PC-3 (cell line): ENCODE data around the gene IP6K3. TPM values are rescaled to one million over a fixed set of nuclear protein-coding genes. Genes with fewer than 3 reads are reported as not detected.

Source experiments
- ATAC-seq: fragments of 200-7000 bp; cut with Tn5 transposase; 2 replicates; pipeline ENCODE4 v1.9.1; 2020; ENCODE audit warnings: mild to moderate bottlenecking, moderate library complexity
- BruUV-seq: library from RNA; stranded (reverse); fragments of 400-500 nt; replicated peaks from 2 replicates; lab custom pipeline; 2021; lab: Mats Ljungman, UMichigan
- CTCF ChIA-PET: fragments of 300-600 bp; sonication (Branson Sonifier 250); formaldehyde crosslinking; loops from one replicate; lab custom pipeline; 2022; ENCODE audit warnings: antibody characterized with exemption; lab: Charles Lee
- POLR2A ChIA-PET: fragments of 300-600 bp; sonication (Branson Sonifier 250); formaldehyde crosslinking; loops from one replicate; lab custom pipeline; 2022; ENCODE audit warnings: antibody characterized with exemption; ENCODE audit not compliant: unreplicated experiment; lab: Charles Lee
- DNase-seq: peaks from one replicate; pipeline ENCODE4 v3.0.0-alpha.2; 2015
- H2AFZ ChIP-seq: fragments of 300-600 bp; sonication (generic); 2 replicates; pipeline ENCODE4 v1.6.0; 2016; ENCODE audit warnings: antibody characterized with exemption, low read length
- H3F3A ChIP-seq: fragments of 300-600 bp; sonication (generic); one replicate; pipeline ENCODE4 v1.6.0; 2017; ENCODE audit warnings: antibody characterized with exemption, low read length, control low read depth, mild to moderate bottlenecking; ENCODE audit not compliant: unreplicated experiment
- H3K27ac ChIP-seq: fragments of 300-600 bp; sonication (generic); 2 replicates; pipeline ENCODE4 v1.5.1; 2016; ENCODE audit warnings: mild to moderate bottlenecking, low read length
- H3K27me3 ChIP-seq: fragments of 300-600 bp; sonication (generic); 2 replicates; pipeline ENCODE4 v1.6.1; 2016; ENCODE audit warnings: low read length, mixed read lengths
- H3K36me3 ChIP-seq: fragments of 300-600 bp; sonication (generic); 2 replicates; pipeline ENCODE4 v1.6.1; 2016; ENCODE audit warnings: low read depth, mixed run types, low read length, mixed read lengths
- H3K4me1 ChIP-seq: fragments of 300-600 bp; sonication (generic); 2 replicates; pipeline ENCODE4 v1.5.1; 2016; ENCODE audit warnings: low read length; ENCODE audit not compliant: insufficient read depth
- H3K4me2 ChIP-seq: fragments of 300-600 bp; sonication (generic); 2 replicates; pipeline ENCODE4 v1.6.0; 2016; ENCODE audit warnings: low read length
- H3K4me3 ChIP-seq: fragments of 300-600 bp; sonication (generic); 2 replicates; pipeline ENCODE4 v1.5.1; 2016; ENCODE audit warnings: mild to moderate bottlenecking, low read length, mixed read lengths
- H3K79me2 ChIP-seq: fragments of 300-600 bp; sonication (generic); 2 replicates; pipeline ENCODE4 v1.6.1; 2017; ENCODE audit warnings: low read length, mixed read lengths
- H3K9ac ChIP-seq: fragments of 300-600 bp; sonication (generic); 2 replicates; pipeline ENCODE4 v1.6.0; 2016; ENCODE audit warnings: mild to moderate bottlenecking, low read length
- H3K9me2 ChIP-seq: fragments of 300-600 bp; sonication (generic); replicated peaks from 2 replicates; pipeline ENCODE4 v1.6.1; 2016; ENCODE audit warnings: mixed run types, low read length, mixed read lengths
- H3K9me3 ChIP-seq: fragments of 300-600 bp; sonication (generic); 2 replicates; pipeline ENCODE4 v1.6.1; 2016; ENCODE audit warnings: low read length, mixed read lengths
- H4K20me1 ChIP-seq: fragments of 300-600 bp; sonication (generic); 2 replicates; pipeline ENCODE4 v1.6.1; 2016; ENCODE audit warnings: low read length, mixed read lengths
- CTCF ChIP-seq: fragments of 300-600 bp; sonication (generic); conservative IDR thresholded peaks from 2 replicates; pipeline ENCODE4 v1.5.1; 2017; ENCODE audit warnings: antibody characterized with exemption, low read depth, mild to moderate bottlenecking, low read length
- EZH2 ChIP-seq: fragments of 300-600 bp; sonication (generic); IDR thresholded peaks from one replicate; pipeline ENCODE4 v1.6.1; 2017; ENCODE audit warnings: antibody characterized with exemption, mild to moderate bottlenecking, low read length; ENCODE audit not compliant: unreplicated experiment
- EZH2phosphoT487 ChIP-seq: fragments of 300-600 bp; sonication (generic); IDR thresholded peaks from 2 replicates; pipeline ENCODE4 v1.6.1; 2018; ENCODE audit warnings: mild to moderate bottlenecking, antibody characterized with exemption, low read length, borderline replicate concordance
- intact Hi-C: fragments of 100-400 bp; cut with micrococcal nuclease; formaldehyde crosslinking; loops from 2 replicates; pipeline ENCODE4 v1.9.0; 2023
- total RNA-seq: library from RNA; depleted of rRNA; stranded (reverse); fragments of >200 nt; gene quantifications from 2 replicates; pipeline ENCODE4 v1.2.3, GENCODE V29; 2014

IP6K3 gene
- total RNA-seq, 1 experiment from 2014 or later, result not detected

GRCh38 chr6:33747823-33748222 is 1.1 kb upstream of the IP6K3 start:
- H3F3A ChIP-seq, result no peaks in the 10 kb centered on the region
- no peaks in the 10 kb centered on the region for H3K9me3 ChIP-seq
- no peaks in the 10 kb centered on the region for H3K79me2 ChIP-seq
- no peak for TF ChIP-seq EZH2
- no peak for TF ChIP-seq CTCF
- no peak for TF ChIP-seq EZH2phosphoT487
- H3K4me3 ChIP-seq, result no peak overlapping the region
- POLR2A ChIA-PET, result no interaction called here
- no peak overlapping the region for H3K4me2 ChIP-seq
- H3K27me3 ChIP-seq, result no peaks in the 10 kb centered on the region
- no peaks in the 10 kb centered on the region for H3K9me2 ChIP-seq
- no peak overlapping the region for H2AFZ ChIP-seq
- no peaks in the 10 kb centered on the region for H3K36me3 ChIP-seq
- H3K27ac ChIP-seq, result no peak overlapping the region
- ATAC-seq (no peak), DNase-seq (no peak)
- H3K9ac ChIP-seq, result no peak overlapping the region
- H4K20me1 ChIP-seq, result no peaks in the 10 kb centered on the region
- intact Hi-C loops, result no loop called here
- no TSS peak for BruUV-seq
- H3K4me1 ChIP-seq, result peaks cover 13% of the 10 kb centered on the region
- CTCF ChIA-PET, result interaction anchor here (0.6 kb wide), 1 partner anchor 12 kb away, joined by 4 read pairs; no protein-coding TSS in a partner anchor

- no peak overlapping the region for H3K9ac ChIP-seq
- H3K4me3 ChIP-seq, result no peak overlapping the region
- BruUV-seq, result no TSS peak
- POLR2A ChIA-PET, result no interaction called here
- no peaks in the 10 kb centered on the region for H3K27me3 ChIP-seq
- TF ChIP-seq EZH2phosphoT487 (no peak), EZH2 (no peak), CTCF (no peak)
- no peaks in the 10 kb centered on the region for H3F3A ChIP-seq
- DNase-seq (no peak), ATAC-seq (no peak)
- H3K4me1 ChIP-seq, result peaks cover 6% of the 10 kb centered on the region
- H4K20me1 ChIP-seq, result no peaks in the 10 kb centered on the region
- no peaks in the 10 kb centered on the region for H3K36me3 ChIP-seq
- no peak overlapping the region for H2AFZ ChIP-seq
- H3K27ac ChIP-seq, result no peak overlapping the region
- H3K4me2 ChIP-seq, result no peak overlapping the region
- intact Hi-C loops, result no loop called here
- CTCF ChIA-PET, result interaction anchor here (0.6 kb wide), 1 partner anchor 16 kb away, joined by 4 read pairs; no protein-coding TSS in a partner anchor
- H3K9me2 ChIP-seq, result no peaks in the 10 kb centered on the region
- no peaks in the 10 kb centered on the region for H3K9me3 ChIP-seq
- no peaks in the 10 kb centered on the region for H3K79me2 ChIP-seq
These were observed 587 bp downstream of the IP6K3 start for GRCh38 chr6:33746036-33746600.

GRCh38 chr6:33745548-33745947 is 1.2 kb downstream of the IP6K3 start:
- H3K9me2 ChIP-seq, result no peaks in the 10 kb centered on the region
- POLR2A ChIA-PET, result no interaction called here
- H3K79me2 ChIP-seq, result no peaks in the 10 kb centered on the region
- no peaks in the 10 kb centered on the region for H3K36me3 ChIP-seq
- H3K4me1 ChIP-seq, result peaks cover 6% of the 10 kb centered on the region
- H3K4me2 ChIP-seq, result no peak overlapping the region
- H3F3A ChIP-seq, result no peaks in the 10 kb centered on the region
- TF ChIP-seq CTCF (no peak), EZH2 (no peak), EZH2phosphoT487 (no peak)
- ATAC-seq (no peak), DNase-seq (no peak)
- no peaks in the 10 kb centered on the region for H4K20me1 ChIP-seq
- CTCF ChIA-PET, result no interaction called here
- no peaks in the 10 kb centered on the region for H3K27me3 ChIP-seq
- H2AFZ ChIP-seq, result no peak overlapping the region
- H3K4me3 ChIP-seq, result no peak overlapping the region
- intact Hi-C loops, result loop anchor here (2.0 kb wide), 1 partner anchor 33 kb away; no protein-coding TSS in a partner anchor
- no peak overlapping the region for H3K9ac ChIP-seq
- H3K9me3 ChIP-seq, result no peaks in the 10 kb centered on the region
- BruUV-seq, result no TSS peak
- H3K27ac ChIP-seq, result no peak overlapping the region
